ENCODE data around the gene TBRG4. TPM values are rescaled to one million over a fixed set of nuclear protein-coding genes. Genes with fewer than 3 reads are reported as not detected.

The TBRG4 gene
- total RNA-seq, 1 experiment from 2014 or later, result 127 TPM

GRCh38 chr7:45101748-45102147 lies 9.7 kb downstream of the TBRG4 start:
- Mint-ChIP-seq H3K27me3 (ENCODE audit: low read depth) (no peaks in the 10 kb centered on the region), H3K4me1 (no peaks in the 10 kb centered on the region), H3K4me3 (peak overlapping the region in 1 of 2 experiments; percentile 40; a peak in 1 of 5 replicates), H3K36me3 (ENCODE audit: insufficient read depth in 1 of 3, low read depth in 3 of 3) (peaks cover 23 to 79% (median 68%) of the 10 kb centered on the region in 3 experiments), H3K9me3 (no peaks in the 10 kb centered on the region), H3K27ac (no peak overlapping the region)
- H3K23ac ChIP-seq (ENCODE audit: insufficient read length, low read depth, low read length), result no peak overlapping the region
- no peak overlapping the region for H3K14ac ChIP-seq (ENCODE audit: insufficient read depth, low read length)
- no peak overlapping the region for H3T11ph ChIP-seq (ENCODE audit: low read length)
- H3K4ac ChIP-seq (ENCODE audit: low read depth, low read length), result no peak overlapping the region
- H2BK20ac ChIP-seq (ENCODE audit: low read depth, low read length, poor library complexity, severe bottlenecking), result no peak overlapping the region
- H3K9ac ChIP-seq (ENCODE audit: extremely low read depth, insufficient read length, low read length), result no peak overlapping the region
- no peak overlapping the region for H3K56ac ChIP-seq (ENCODE audit: insufficient read length, low read depth, low read length)
- no CpG with 5 or more reads among the region's 12 CpGs for WGBS (ENCODE audit: extremely low coverage, insufficient read length, low lambda C conversion rate)
- no peaks in the 10 kb centered on the region for H3K23me2 ChIP-seq (ENCODE audit: insufficient read length, low read depth, low read length, poor library complexity, severe bottlenecking)
- no peaks in the 10 kb centered on the region for H3K9me3 ChIP-seq (ENCODE audit: control insufficient read depth, low read depth, low read length)
- no peak overlapping the region for H2AFZ ChIP-seq (ENCODE audit: low read length)
- H4K20me1 ChIP-seq (ENCODE audit: control insufficient read depth, insufficient read depth, insufficient read length), result no peaks in the 10 kb centered on the region
- no peak overlapping the region for H3K27ac ChIP-seq (ENCODE audit: insufficient read length, low read depth, low read length)
- no peak overlapping the region for H4K8ac ChIP-seq (replicated peaks; ENCODE audit: insufficient read length, low read depth, low read length)
- no peak for TF ChIP-seq CTCF (conservative IDR thresholded peaks at IDR 0.05)
- no peak overlapping the region for H2BK12ac ChIP-seq (ENCODE audit: insufficient read length, low read depth, low read length)
- H3K4me2 ChIP-seq (ENCODE audit: insufficient read depth, insufficient read length, low read length), result no peak overlapping the region
- H2AK5ac ChIP-seq (ENCODE audit: insufficient read length, low read length), result no peak overlapping the region
- H3K27me3 ChIP-seq (ENCODE audit: insufficient read depth, low read length), result no peaks in the 10 kb centered on the region
- H4K91ac ChIP-seq (ENCODE audit: insufficient read length, low read depth, low read length), result no peak overlapping the region
- no peaks in the 10 kb centered on the region for H3K4me1 ChIP-seq (ENCODE audit: insufficient read depth, low read length)
- no peak overlapping the region for H2BK5ac ChIP-seq (ENCODE audit: insufficient read length, low read length)
- H3K18ac ChIP-seq (ENCODE audit: insufficient read length, low read depth, low read length), result no peak overlapping the region
- H3K79me1 ChIP-seq (ENCODE audit: insufficient read depth, low read depth, low read length, poor library complexity, severe bottlenecking), result no peaks in the 10 kb centered on the region
- no peaks in the 10 kb centered on the region for H3K79me2 ChIP-seq (ENCODE audit: insufficient read depth, low read length)
- no peak for DNase-seq
- H2BK15ac ChIP-seq (ENCODE audit: low read depth, low read length), result no peak overlapping the region
- H4K5ac ChIP-seq (ENCODE audit: insufficient read length, low read depth, low read length), result no peak overlapping the region
- H2BK120ac ChIP-seq (ENCODE audit: low read depth, low read length, poor library complexity, severe bottlenecking), result no peak overlapping the region

Data from H9 (cell line).